NCI-H2227 (cell line): ENCODE data around the gene GRAMD1C.
A peak's percentile ranks its signal among the peaks of the same experiment; 100 is the strongest.

Source experiments
- DNase-seq: peaks from one replicate; lab custom pipeline; 2025; ENCODE audit not compliant: unreplicated experiment; lab: John Stamatoyannopoulos, UW

Gene GRAMD1C

DNA sequence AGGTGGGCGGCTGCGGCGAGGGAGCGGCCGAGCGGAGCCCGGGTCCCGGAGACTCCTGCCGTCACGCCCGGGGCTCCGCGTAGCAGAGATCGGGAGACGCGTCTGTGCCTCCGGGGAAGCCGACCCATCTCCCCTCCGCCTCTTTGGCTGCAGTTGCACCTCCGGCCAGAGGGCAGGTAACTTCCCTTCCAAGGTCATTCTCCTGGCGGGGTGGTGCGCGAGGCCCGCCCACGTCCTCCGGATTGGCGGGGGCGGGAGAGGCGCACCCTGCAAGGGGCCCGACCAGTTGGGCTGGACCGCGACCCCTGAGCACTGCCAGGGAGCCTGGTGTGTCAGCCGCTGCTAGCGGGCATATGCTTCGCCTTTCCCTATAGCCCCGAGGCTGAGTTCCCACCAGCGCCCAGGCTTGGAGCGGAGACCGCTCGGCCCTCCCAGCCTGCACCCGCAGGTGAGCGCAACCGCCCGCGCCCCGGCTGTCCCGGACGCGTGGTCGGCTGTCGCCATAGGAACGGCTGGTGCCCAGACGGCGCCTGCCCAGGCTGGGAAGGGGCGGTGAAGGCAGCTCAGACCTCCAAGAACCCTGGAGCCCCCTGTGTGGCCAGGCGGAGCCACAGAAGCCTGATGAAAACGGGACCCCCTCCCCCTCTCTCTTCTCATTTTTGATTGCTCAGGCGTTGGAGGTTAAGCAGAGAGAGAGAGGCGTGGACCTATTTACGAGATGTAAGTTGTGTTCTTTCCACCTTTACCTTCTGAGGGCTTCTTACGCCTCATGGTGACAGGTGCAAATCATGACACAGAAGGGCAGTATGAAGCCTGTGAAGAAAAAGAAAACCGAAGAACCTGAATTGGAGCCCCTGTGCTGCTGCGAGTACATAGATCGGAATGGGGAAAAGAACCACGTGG lies 109.7 kb downstream of the GRAMD1C start:
- peak; percentile 56 for DNase-seq

GRCh38 chr3:113952921-113953320 lies 114.3 kb downstream of the GRAMD1C start:
- no peak for DNase-seq

- DNase-seq: no peak
Observed at GRCh38 chr3:113953677-113954076, 115.1 kb downstream of the GRAMD1C start.

DNA sequence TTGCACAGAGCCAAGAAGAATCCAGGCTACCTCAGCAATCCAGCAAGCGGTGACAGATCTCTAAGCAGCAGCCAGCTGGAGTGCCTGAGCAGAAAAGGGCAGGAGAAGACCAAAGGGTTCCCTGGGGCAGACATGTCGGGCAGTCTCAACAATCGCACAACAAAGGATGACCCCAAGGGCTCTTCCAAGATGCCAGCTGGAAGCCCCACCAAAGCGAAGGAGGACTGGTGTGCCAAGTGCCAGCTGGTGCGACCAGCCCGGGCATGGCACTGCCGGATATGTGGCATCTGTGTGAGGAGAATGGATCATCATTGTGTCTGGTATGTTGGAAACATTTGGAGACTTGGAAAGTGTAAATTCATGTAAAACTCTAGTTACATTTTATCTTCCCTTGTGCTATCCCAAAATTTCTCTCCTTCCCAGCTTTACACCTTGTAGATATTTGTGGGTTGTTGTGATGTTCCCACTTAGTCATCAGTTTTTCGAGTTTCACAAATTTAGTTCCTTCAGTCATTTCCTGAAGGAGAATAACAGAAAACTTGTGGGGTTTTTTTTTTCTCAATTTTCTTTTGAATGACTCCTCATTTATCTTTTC lies 115.6 kb downstream of the GRAMD1C start:
- no peak for DNase-seq

GRCh38 chr3:113963879-113964278 lies 125.3 kb downstream of the GRAMD1C start:
- no peak for DNase-seq

- DNase-seq: no peak
Observed at GRCh38 chr3:113966172-113966571, 127.6 kb downstream of the GRAMD1C start.

GRCh38 chr3:113968986-113969385 lies 130.4 kb downstream of the GRAMD1C start:
- DNase-seq: no peak

DNA sequence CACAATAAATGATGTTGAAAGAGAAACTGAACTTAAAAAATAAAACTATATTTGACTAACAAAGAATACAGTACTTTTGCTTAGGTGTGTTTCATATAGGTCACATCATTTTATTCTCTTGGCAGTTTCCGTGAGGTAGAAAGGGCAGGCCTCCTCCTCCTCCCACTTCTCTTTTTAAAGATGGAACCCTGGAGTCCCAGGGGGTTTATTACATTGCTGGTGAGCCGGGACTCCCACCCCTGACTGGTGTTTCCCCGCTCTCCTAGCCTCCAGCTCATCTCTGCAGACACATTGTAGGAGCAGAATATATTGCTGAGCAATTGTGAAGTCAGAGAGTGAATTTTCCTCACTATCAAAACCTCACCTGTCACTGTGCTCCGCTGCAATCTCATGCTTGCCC lies 139.2 kb downstream of the GRAMD1C start:
- no peak for DNase-seq

- DNase-seq: no peak
Observed at GRCh38 chr3:113979916-113980315, 141.3 kb downstream of the GRAMD1C start.

GRCh38 chr3:113981803-113982202 lies 143.2 kb downstream of the GRAMD1C start:
- DNase-seq: peak; percentile 38

GRCh38 chr3:113983544-113983943 lies 145.0 kb downstream of the GRAMD1C start:
- no peak for DNase-seq

DNA sequence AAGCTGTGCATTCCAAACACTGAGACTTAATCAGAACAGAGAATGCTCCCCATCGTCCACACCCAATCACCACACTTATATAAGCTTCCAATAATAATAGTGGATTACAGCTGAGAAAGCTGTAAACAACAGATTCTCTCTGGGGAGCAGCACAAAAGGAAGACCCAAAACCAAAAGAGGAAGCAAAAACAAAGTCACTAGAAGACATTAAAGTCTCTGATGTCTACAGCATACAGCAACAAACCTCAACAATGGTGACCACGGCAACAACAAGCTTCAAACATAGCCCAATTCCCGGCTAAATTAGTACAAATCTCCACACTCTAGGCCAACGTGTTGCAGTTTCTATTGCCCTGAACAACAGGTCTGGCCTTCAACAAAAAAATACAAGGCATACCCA lies 147.0 kb downstream of the GRAMD1C start:
- no peak for DNase-seq
